Osteoblast (primary cell): Measurements from ENCODE around the gene ANAPC16. TPM values are rescaled to one million over a fixed set of nuclear protein-coding genes. Genes with fewer than 3 reads are reported as not detected.
"Not testable (repeated sequence)": the region's sequence is repeated elsewhere in the genome, so short reads cannot be mapped to it uniquely, and the experiment has no call there.

Experiments
- DNase-seq: peaks from one replicate; pipeline ENCODE4 v3.0.0; 2011; ENCODE audit warnings: low spot score, mixed read lengths; ENCODE audit not compliant: insufficient read length; ENCODE audit errors: missing footprints
- H2AFZ ChIP-seq: 2 replicates; pipeline ENCODE4 v1.6.0; 2011; ENCODE audit warnings: mild to moderate bottlenecking, low read length
- H3K27ac ChIP-seq: 2 replicates; pipeline ENCODE4 v1.5.1; 2011; ENCODE audit warnings: mild to moderate bottlenecking, low read depth, low read length, moderate library complexity
- H3K27me3 ChIP-seq: 2 replicates; pipeline ENCODE4 v1.6.0; 2012; ENCODE audit warnings: mild to moderate bottlenecking, control low read depth, inconsistent platforms, low read length, moderate library complexity; ENCODE audit not compliant: insufficient read depth
- H3K36me3 ChIP-seq: 2 replicates; pipeline ENCODE4 v1.5.1; 2011; ENCODE audit warnings: mild to moderate bottlenecking, low read length, control low read depth, moderate library complexity; ENCODE audit not compliant: insufficient read depth
- H3K4me1 ChIP-seq: 2 replicates; pipeline ENCODE4 v1.5.1; 2011; ENCODE audit warnings: mild to moderate bottlenecking, low read length, control low read depth, moderate library complexity; ENCODE audit not compliant: insufficient read depth
- H3K4me2 ChIP-seq: 2 replicates; pipeline ENCODE4 v1.6.0; 2011; ENCODE audit warnings: mild to moderate bottlenecking, low read length; ENCODE audit not compliant: insufficient read depth
- H3K4me3 ChIP-seq: fragments of 200-600 bp; sonication (generic); 3 replicates; pipeline ENCODE4 v1.5.1; 2012; ENCODE audit warnings: mild to moderate bottlenecking, low read length, inconsistent platforms; ENCODE audit not compliant: insufficient read depth
- H3K79me2 ChIP-seq: 2 replicates; pipeline ENCODE4 v1.6.0; 2012; ENCODE audit warnings: mild to moderate bottlenecking, low read length, control low read depth, inconsistent platforms; ENCODE audit not compliant: insufficient read depth
- H3K9me3 ChIP-seq: 2 replicates; pipeline ENCODE4 v1.5.1; 2011; ENCODE audit warnings: low read depth, low read length, control low read depth
- H4K20me1 ChIP-seq: 2 replicates; pipeline ENCODE4 v1.6.0; 2012; ENCODE audit warnings: mild to moderate bottlenecking, low read length, control low read depth; ENCODE audit not compliant: insufficient read depth
- total RNA-seq: library from RNA; depleted of rRNA; stranded (reverse); fragments of >200 nt; gene quantifications from 2 replicates; pipeline ENCODE4 v1.2.3, GENCODE V29; 2012
- TF ChIP-seq, protein P1 (sequence below): IDR thresholded peaks from 2 replicates; pipeline ENCODE4 v1.5.1; 2011; ENCODE audit warnings: mild to moderate bottlenecking, low read depth, low read length, moderate library complexity; ENCODE audit errors: extremely low read depth

The ANAPC16 gene
- total RNA-seq, 1 donor, result 50.7 TPM

DNA sequence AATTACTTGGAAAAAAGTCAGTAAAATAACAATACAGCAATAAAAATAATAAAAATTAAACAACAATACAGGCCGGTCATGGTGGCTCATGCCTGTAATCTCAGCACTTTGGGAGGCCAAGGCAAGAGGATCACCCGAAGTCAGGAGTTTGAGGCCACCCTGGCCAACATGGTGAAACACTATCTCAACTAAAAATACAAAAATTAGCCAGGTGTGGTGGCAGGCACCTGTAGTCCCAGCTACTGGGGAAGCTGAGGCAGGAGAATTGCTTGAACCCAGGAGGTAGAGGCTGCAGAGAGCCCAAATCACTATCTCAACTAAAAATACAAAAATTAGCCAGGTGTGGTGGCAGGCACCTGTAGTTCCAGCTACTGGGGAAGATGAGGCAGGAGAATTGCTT, 4.0 kb upstream of the ANAPC16 start:
- not testable (repeated sequence) for H3K27me3 ChIP-seq, H3K27ac ChIP-seq, H3K9me3 ChIP-seq, H3K4me2 ChIP-seq, DNase-seq, H3K4me3 ChIP-seq, H4K20me1 ChIP-seq, H2AFZ ChIP-seq
- peaks cover 12% of the 10 kb centered on the region for H3K79me2 ChIP-seq
- H3K4me1 ChIP-seq, result peaks cover 12% of the 10 kb centered on the region
- H3K36me3 ChIP-seq, result peaks cover 11% of the 10 kb centered on the region

DNA sequence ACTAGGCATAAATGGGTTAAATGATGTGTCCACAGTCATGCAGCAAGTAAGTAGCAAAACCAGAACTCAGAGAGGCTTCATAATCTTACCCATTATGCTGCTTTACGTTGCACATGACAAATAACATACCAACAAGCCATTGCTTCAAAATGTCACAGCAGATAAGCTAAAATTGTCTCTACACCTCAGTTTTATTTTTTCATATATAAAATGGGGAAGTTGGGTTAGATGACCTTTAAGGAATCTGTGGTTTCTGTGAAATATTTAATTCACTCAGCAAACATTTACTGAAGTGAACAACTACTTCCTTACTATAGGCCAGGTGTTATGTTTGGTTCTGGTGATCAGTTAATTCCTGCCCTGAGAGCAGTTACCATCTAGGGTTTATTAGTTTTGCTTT, 2.5 kb downstream of the ANAPC16 start:
- Histone ChIP-seq H4K20me1 (no peaks in the 10 kb centered on the region), H3K79me2 (peaks cover 32% of the 10 kb centered on the region), H2AFZ (no peak overlapping the region), H3K4me2 (no peak overlapping the region), H3K27ac (no peak overlapping the region), H3K4me3 (no peak overlapping the region), H3K4me1 (peaks cover 18% of the 10 kb centered on the region), H3K27me3 (no peaks in the 10 kb centered on the region), H3K36me3 (peaks cover 2% of the 10 kb centered on the region), H3K9me3 (no peaks in the 10 kb centered on the region)
- TF ChIP-seq, protein P1, sequence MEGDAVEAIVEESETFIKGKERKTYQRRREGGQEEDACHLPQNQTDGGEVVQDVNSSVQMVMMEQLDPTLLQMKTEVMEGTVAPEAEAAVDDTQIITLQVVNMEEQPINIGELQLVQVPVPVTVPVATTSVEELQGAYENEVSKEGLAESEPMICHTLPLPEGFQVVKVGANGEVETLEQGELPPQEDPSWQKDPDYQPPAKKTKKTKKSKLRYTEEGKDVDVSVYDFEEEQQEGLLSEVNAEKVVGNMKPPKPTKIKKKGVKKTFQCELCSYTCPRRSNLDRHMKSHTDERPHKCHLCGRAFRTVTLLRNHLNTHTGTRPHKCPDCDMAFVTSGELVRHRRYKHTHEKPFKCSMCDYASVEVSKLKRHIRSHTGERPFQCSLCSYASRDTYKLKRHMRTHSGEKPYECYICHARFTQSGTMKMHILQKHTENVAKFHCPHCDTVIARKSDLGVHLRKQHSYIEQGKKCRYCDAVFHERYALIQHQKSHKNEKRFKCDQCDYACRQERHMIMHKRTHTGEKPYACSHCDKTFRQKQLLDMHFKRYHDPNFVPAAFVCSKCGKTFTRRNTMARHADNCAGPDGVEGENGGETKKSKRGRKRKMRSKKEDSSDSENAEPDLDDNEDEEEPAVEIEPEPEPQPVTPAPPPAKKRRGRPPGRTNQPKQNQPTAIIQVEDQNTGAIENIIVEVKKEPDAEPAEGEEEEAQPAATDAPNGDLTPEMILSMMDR, result no peak
- peak; percentile 54 for DNase-seq

DNA sequence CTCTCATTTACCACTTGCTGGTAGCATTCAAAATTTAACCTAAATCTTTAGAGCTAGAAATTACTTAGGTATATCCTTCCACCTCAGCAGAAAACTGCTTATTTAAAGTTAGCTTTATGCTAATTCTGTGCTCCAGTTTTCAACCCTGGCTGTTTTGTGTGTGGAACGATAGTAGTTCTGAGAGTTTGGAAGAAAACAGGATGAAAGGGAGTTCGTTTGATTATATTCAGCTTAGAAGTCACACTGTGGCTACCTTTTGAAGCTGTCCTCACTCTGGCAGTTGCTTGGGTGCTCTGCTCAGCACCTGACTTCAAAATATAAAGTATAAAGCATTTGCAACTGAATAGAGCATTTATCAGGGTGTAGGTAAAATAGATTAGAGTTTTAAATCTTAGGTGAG, 2.9 kb downstream of the ANAPC16 start:
- Histone ChIP-seq H3K4me3 (no peak overlapping the region), H3K27me3 (no peaks in the 10 kb centered on the region), H3K4me1 (peaks cover 22% of the 10 kb centered on the region), H3K79me2 (peaks cover 34% of the 10 kb centered on the region), H3K4me2 (no peak overlapping the region), H3K9me3 (no peaks in the 10 kb centered on the region), H3K36me3 (peaks cover 6% of the 10 kb centered on the region), H4K20me1 (no peaks in the 10 kb centered on the region), H2AFZ (no peak overlapping the region), H3K27ac (no peak overlapping the region)
- DNase-seq, result no peak
- TF ChIP-seq, protein P1, result no peak

DNA sequence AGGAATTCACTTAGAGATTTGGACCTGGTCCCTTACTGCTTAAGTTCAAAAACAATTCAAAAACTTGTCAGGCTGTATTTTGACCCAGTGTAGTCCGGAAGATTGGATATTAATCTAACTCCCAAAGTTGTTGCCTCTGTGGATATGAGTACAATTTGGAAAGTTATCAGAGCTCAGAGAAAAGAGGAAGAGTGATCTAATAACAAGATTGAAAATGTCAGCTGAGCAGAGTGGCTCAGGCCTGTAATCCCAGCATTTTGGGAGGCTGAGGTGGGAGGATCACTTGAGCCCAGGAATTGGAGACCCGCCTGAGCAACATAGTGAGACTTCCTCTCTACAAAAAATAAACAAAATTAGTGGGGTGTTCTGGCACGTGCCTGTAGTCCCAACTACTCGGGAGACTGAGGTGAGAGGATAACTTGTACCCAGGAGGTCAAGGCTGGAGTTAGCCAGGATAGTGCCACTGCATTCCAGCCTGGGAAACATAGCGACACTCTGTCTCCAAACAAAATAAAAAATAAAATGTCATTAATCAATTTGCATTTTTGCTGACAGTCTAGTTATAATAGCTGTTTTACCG, 3.5 kb downstream of the ANAPC16 start:
- no peaks in the 10 kb centered on the region for H4K20me1 ChIP-seq
- H3K4me1 ChIP-seq, result peaks cover 24% of the 10 kb centered on the region
- H3K27ac ChIP-seq, result no peak overlapping the region
- H3K4me2 ChIP-seq, result no peak overlapping the region
- H3K27me3 ChIP-seq, result no peaks in the 10 kb centered on the region
- H3K9me3 ChIP-seq, result no peaks in the 10 kb centered on the region
- H3K79me2 ChIP-seq, result peaks cover 36% of the 10 kb centered on the region
- H2AFZ ChIP-seq, result no peak overlapping the region
- TF ChIP-seq, protein P1, result no peak
- H3K4me3 ChIP-seq, result no peak overlapping the region
- peaks cover 10% of the 10 kb centered on the region for H3K36me3 ChIP-seq
- no peak for DNase-seq
